Stimulated activated effector memory CD8-positive, alpha-beta T cell treated with anti-CD3 and anti-CD28 coated beads, Interleukin-12 subunit alpha, Interleukin-12 subunit beta, amount 100 ng/mL, for 72 hours (primary cell): ENCODE measurements around the gene MACROD2.

Source experiments
- ATAC-seq: fragments of 150-1000 bp; cut with Tn5 transposase; 2 replicates; pipeline ENCODE4 v1.10.0; 2021
- DNase-seq, 2 donors: peaks; one replicate each; pipeline ENCODE4 v3.0.0; 2021 to 2022; ENCODE audit warnings: low spot score in 2 of 2
- H3K27ac Mint-ChIP-seq: one replicate; pipeline ENCODE4 v1.8.0; 2022; ENCODE audit warnings: mild to moderate bottlenecking, mixed read lengths
- H3K36me3 Mint-ChIP-seq: one replicate; pipeline ENCODE4 v1.8.0; 2022; ENCODE audit warnings: mild to moderate bottlenecking, mixed read lengths
- H3K4me1 Mint-ChIP-seq: one replicate; pipeline ENCODE4 v1.8.0; 2022; ENCODE audit warnings: mixed read lengths
- H3K4me3 Mint-ChIP-seq: one replicate; pipeline ENCODE4 v1.8.0; 2022; ENCODE audit warnings: mild to moderate bottlenecking, mixed read lengths
- H3K9me3 Mint-ChIP-seq: one replicate; pipeline ENCODE4 v1.8.0; 2022; ENCODE audit warnings: mixed read lengths

MACROD2 gene

DNA sequence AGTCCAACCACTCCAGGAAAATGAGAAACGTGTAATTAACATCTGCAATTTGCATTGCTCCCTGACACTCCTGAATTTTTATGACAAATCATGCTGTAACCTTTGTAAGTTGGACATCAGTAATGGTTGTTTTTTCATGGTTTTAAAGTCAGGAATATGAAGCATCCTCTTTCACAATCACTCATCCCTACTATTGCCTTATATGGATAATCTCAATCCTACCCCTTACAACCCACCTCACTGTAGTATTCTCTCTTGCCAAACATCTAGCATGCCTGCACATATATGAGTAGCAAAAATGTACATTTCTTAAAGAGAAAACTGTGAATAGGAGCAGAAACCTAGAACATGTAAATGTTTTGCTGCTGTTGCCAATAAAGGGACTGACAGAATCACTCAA, 1848.5 kb downstream of the MACROD2 start:
- H3K9me3 Mint-ChIP-seq: peaks cover 13% of the 10 kb centered on the region
- no peak overlapping the region for H3K27ac Mint-ChIP-seq
- H3K4me1 Mint-ChIP-seq: no peaks in the 10 kb centered on the region

DNA sequence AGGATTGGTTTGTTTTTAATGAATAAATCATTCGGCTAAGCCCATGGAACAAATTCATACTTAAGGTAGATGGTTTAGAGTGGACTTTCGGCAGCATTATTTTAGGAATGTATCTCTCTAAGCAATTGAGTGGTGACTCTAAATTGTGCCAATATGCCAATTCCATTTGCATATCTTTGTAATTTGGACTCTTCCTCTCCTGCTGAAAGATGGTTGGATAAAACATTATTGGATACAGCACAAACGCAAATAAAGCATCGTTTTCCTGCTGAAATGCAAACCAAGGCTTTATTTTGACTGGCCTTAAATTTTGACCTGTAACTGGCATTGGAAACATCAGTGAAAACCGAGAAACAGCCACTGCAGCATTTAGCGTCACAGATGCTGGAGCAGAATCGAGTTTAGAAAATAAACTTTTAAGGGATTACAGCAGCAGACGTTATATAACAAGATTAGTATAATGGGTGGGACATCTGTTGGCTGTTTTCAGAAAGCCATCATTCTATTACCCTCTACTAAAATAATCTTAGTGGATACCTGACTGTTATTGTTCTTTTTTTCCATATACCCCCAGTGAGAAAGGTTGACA, 1852.0 kb downstream of the MACROD2 start:
- H3K36me3 Mint-ChIP-seq: no peaks in the 10 kb centered on the region
- ATAC-seq (no peak), DNase-seq (no peak)
- H3K4me3 Mint-ChIP-seq: no peak overlapping the region
- H3K27ac Mint-ChIP-seq: no peak overlapping the region
- H3K9me3 Mint-ChIP-seq: peaks cover 6% of the 10 kb centered on the region
- H3K4me1 Mint-ChIP-seq: no peaks in the 10 kb centered on the region

More for the DNA sequence above, 1848.5 kb downstream of the MACROD2 start:
- ATAC-seq (no peak), DNase-seq (no peak)
- Mint-ChIP-seq H3K4me3 (no peak overlapping the region), H3K36me3 (no peaks in the 10 kb centered on the region)

DNA sequence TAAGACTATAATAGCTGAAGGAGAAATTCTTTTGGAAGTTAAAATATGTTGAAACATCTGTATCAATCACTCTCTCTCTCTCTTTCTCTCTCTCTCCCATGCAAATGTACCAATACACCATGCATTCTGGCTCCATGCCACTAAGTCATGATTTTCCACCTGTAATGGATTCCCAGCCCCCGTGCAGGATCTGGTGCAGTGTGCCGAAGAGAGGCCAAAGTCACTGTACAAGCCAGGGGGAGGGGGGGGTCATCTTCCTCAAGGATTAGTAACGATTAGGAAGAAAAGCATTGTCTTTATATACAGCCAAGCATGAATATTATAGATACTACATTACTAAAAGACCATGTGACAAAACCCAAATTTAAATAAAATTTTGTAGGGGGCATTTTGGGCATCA, 1852.8 kb downstream of the MACROD2 start:
- Mint-ChIP-seq H3K4me3 (no peak overlapping the region), H3K36me3 (no peaks in the 10 kb centered on the region), H3K4me1 (no peaks in the 10 kb centered on the region), H3K9me3 (peaks cover 3% of the 10 kb centered on the region), H3K27ac (no peak overlapping the region)
- no peak for DNase-seq
- ATAC-seq: no peak

DNA sequence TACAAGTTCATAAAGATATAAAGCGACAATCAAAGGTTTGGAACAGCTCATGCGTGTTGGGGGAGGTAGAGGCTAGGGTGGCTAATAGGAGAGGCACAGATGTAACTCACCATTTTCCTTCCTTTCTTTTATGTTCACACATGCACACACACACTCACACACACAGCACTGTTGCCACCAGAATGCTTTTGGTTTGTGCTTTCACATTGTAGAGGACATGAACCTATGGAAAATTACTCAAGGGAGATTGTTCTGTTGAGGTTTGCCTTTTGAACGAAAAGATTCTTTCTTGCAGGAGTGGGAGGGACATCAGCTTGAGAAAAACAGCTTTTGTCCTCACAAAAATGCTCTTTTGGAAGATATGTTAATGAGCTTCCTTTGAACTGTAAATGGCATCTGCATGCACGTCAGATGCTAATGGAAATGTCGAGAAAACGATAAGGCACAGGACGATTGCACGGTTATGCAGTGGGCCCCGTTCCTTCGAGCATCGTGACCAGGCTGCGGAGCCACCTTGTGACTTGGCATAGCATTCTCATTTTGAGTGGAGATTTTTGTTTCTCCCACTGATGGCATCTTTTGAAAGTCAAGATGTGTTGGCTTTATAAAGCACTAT, 1853.8 kb downstream of the MACROD2 start:
- no peak for DNase-seq
- H3K4me1 Mint-ChIP-seq: no peaks in the 10 kb centered on the region
- no peak for ATAC-seq
- H3K36me3 Mint-ChIP-seq: no peaks in the 10 kb centered on the region
- no peak overlapping the region for H3K27ac Mint-ChIP-seq
- peaks cover 7% of the 10 kb centered on the region for H3K9me3 Mint-ChIP-seq
- no peak overlapping the region for H3K4me3 Mint-ChIP-seq

DNA sequence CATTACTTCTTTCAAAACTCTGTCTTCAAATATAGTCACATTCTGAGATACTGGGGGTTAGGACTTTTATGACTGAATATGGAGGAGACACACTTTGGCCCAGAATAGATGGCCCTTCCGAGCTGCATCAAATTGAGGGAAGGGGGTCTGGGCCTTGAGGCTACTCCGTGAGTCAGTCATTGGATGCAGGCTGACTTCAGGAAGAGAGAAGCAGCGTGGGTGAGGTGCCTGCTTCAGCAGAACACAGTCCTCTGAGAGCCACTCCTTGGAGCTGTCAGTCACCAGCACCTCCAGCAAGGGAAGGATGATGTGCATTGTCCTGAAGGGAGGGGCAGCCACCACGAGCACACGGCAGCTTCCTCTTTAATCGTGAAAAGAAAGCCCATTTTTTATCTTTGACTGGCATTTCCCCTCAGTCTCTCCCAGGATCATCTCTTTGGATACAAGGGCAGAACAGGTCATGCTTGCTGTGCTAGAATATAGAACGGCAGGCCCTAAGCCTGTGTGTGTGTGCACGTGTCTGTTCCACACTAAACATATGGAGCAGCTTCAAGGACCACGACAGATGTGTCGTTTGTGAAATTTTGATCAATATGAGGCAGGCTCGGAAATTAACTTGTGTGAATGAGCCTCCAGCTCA, 1856.4 kb downstream of the MACROD2 start:
- ATAC-seq (no peak), DNase-seq (no peak)
- Mint-ChIP-seq H3K9me3 (peaks cover 8% of the 10 kb centered on the region), H3K4me3 (no peak overlapping the region), H3K4me1 (no peaks in the 10 kb centered on the region), H3K36me3 (no peaks in the 10 kb centered on the region), H3K27ac (no peak overlapping the region)

DNA sequence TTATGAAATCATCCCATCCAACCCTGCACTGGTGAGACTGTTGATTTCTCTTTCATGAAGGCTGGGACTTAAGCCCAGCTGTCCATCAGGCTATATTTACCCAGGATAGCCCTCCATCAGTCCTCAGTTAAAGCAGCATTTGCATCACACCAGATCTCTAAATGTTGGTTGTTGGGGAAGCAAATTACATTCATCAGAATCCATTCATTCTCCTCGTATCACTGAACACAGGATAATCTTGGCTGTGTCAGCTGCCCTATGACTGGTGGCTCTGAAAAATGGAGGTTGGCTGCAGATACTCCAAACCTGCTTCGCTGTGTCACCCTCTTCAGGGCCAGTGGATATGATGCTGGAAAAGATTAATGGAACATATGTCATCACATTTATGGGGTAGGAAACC, 1859.6 kb downstream of the MACROD2 start:
- ATAC-seq: no peak
- H3K9me3 Mint-ChIP-seq: peaks cover 8% of the 10 kb centered on the region
- no peak overlapping the region for H3K4me3 Mint-ChIP-seq
- no peaks in the 10 kb centered on the region for H3K36me3 Mint-ChIP-seq
- no peaks in the 10 kb centered on the region for H3K4me1 Mint-ChIP-seq
- no peak for DNase-seq
- H3K27ac Mint-ChIP-seq: no peak overlapping the region

DNA sequence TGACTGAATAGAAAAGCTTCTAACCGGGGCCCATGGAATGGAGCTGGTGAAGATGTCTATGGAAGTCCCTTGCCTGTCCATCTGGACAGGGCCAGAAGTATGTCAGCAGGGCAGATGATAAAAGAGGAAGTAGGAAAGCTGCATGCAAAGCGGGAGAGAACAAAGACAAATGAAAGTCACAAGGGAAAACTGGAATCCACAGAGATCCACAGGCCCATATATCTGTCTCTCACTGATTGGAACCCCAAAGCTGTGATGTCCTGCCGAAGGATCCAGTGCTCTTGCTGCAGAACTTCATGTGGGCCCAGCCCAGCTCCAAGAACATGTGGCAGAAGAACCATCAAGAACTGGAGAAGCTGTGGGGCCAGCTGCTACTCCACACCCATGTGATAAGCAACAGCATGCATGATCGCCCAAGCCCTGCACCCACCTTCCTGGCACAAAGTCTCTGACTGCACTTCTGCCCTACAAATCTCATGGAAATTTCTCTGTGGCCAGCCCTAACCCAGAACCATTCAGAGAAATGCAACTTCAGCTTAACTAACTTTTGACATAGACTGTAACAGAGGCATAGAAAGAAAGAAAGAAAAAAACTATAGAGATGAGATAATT, 1862.0 kb downstream of the MACROD2 start:
- ATAC-seq (no peak), DNase-seq (no peak)
- Mint-ChIP-seq H3K9me3 (peaks cover 4% of the 10 kb centered on the region), H3K4me1 (no peaks in the 10 kb centered on the region), H3K4me3 (no peak overlapping the region), H3K36me3 (no peaks in the 10 kb centered on the region), H3K27ac (no peak overlapping the region)

DNA sequence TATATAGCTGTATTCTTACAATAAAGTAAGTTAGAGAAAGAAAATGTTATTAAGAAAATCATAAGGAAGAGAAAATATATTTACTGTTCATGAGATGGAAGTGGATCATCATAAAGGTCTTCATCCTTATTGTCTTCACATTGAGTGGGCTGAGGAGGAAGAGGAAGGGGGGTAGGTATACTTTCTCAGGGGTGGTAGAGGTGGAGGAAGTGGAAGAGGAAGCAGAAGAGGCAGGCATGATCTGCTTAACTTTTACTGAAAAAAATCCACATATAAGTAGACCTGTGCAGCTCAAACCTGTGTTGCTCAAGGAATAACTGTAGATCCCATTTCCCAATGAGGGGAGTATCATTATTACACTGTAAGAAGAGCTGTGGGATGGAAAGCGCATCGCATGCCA, 1863.7 kb downstream of the MACROD2 start:
- ATAC-seq (no peak), DNase-seq (no peak)
- H3K36me3 Mint-ChIP-seq: no peaks in the 10 kb centered on the region
- no peak overlapping the region for H3K4me3 Mint-ChIP-seq
- no peaks in the 10 kb centered on the region for H3K4me1 Mint-ChIP-seq
- H3K27ac Mint-ChIP-seq: no peak overlapping the region
- peaks cover 1% of the 10 kb centered on the region for H3K9me3 Mint-ChIP-seq

DNA sequence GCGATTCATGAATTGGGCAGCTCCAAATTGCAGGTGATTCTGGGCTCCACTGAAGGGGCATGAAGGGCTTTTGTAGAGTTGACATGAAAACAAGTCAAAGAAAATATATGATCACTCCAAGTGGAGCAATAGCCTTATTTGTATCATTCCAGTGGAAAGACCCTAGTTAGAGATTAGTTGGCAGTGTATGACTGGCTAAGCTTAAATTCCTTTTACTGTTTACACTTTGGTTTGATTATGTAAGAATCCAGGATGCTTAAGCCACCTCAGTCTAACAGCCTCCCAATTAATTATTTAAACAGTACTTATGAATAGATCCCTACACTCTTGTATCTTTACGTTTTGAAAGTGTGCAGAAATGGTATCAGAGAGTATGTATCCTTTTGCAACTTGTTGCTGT, 1865.5 kb downstream of the MACROD2 start:
- H3K9me3 Mint-ChIP-seq: no peaks in the 10 kb centered on the region
- ATAC-seq: no peak
- DNase-seq: no peak
- H3K4me1 Mint-ChIP-seq: no peaks in the 10 kb centered on the region
- no peak overlapping the region for H3K27ac Mint-ChIP-seq
- H3K4me3 Mint-ChIP-seq: no peak overlapping the region
- H3K36me3 Mint-ChIP-seq: no peaks in the 10 kb centered on the region

DNA sequence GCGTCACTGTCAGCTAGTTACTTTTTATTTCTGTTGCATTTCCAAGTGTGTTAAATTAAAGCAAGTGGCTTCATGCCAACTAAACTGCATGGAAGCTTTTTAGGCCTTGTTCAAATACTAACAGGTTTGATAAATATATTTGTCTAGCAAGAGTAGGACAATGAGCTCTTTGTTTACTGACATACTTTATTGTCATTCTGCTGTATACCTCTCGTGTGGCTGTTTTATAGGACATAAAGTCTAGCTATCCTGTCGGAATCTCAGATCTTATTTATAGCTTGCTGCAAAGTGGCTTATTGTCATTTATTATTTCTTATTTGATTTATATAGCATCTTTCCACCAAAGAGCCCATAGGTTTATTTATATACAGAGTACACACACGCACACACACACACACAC, 1866.9 kb downstream of the MACROD2 start:
- H3K27ac Mint-ChIP-seq: no peak overlapping the region
- no peaks in the 10 kb centered on the region for H3K4me1 Mint-ChIP-seq
- no peak overlapping the region for H3K4me3 Mint-ChIP-seq
- DNase-seq (no peak), ATAC-seq (no peak)
- H3K9me3 Mint-ChIP-seq: no peaks in the 10 kb centered on the region
- H3K36me3 Mint-ChIP-seq: no peaks in the 10 kb centered on the region

DNA sequence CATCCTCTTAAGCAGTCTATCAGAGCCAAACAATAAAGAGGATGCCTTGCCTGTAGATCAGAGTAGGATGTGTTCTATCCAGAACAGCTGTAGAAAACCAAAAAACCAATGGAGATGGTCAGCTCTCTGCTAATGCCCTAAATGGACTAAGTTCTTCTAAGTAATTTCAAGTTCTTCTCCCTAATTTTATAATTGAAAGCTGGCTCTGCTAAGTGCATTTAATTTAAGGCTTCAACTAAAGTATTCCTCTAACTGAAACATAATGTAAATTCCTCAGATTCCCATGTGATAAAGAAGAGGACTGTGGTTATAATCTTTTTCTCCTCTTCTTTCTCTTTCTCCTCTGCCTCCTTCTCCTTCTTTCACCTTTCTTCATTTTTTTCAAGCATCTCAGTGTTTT, 1868.4 kb downstream of the MACROD2 start:
- Mint-ChIP-seq H3K9me3 (peaks cover under 1% of the 10 kb centered on the region), H3K36me3 (no peaks in the 10 kb centered on the region), H3K4me3 (no peak overlapping the region), H3K27ac (no peak overlapping the region), H3K4me1 (no peaks in the 10 kb centered on the region)
- DNase-seq: no peak
- ATAC-seq: no peak

DNA sequence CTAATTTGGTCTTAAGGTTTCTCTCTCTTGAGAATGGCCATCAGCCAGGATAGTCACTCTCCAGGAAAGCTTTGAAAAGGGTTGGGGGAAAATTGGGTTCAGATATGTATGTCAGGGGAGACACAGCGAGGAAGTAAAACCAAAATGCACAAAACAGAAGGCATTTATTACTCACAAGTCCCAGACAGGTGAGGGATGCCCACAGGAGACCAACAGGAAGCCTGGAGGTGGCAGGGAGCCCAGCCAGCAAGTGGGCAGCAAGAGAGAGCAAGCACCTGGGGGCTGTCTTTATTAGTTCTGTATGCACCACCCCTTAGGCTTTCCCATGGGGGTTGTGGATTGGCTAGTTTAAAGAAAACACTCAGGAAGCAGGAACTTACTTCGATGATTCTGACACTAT, 1870.2 kb downstream of the MACROD2 start:
- no peak overlapping the region for H3K4me3 Mint-ChIP-seq
- DNase-seq (no peak), ATAC-seq (no peak)
- no peaks in the 10 kb centered on the region for H3K4me1 Mint-ChIP-seq
- peaks cover 3% of the 10 kb centered on the region for H3K9me3 Mint-ChIP-seq
- H3K36me3 Mint-ChIP-seq: no peaks in the 10 kb centered on the region
- H3K27ac Mint-ChIP-seq: no peak overlapping the region

DNA sequence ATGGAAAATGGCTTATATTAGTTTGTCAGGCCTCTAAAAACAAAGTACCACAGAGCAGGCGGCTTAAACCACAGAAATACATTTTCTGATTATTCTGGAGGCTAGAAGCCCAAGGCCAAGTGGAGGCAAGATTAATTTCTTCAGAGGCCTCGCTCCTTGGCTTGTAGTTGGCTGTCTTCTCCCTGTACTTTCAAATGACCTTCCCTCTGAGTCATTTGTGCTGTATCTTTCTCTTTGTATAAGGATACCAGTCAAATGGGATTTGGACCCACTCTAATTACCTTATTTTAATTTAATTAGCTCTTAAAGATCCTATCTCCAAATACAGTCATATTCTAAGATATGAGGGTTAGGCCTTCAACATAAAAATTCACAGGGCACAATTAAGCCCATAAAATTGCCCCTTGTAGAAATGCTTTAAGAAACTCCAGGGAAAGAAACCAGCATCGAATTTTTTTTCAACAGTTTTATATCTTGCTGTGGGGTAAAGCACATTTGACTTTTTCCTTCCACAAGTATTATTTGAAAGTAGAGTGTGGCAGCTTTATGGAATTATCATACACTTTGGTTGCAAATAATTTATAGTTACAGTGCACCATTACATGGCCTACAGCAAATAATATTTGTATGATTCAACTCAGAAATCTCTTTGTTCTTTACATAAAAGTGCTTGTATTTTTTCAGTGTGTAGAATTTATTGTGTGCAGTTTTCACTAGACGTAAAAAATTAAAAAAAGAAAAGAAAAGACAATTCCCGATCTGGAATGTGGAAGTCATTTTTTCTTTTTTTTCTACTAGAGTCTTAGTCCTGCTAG, 1871.8 kb downstream of the MACROD2 start:
- Mint-ChIP-seq H3K27ac (no peak overlapping the region), H3K9me3 (peaks cover 6% of the 10 kb centered on the region), H3K4me1 (no peaks in the 10 kb centered on the region), H3K36me3 (no peaks in the 10 kb centered on the region), H3K4me3 (no peak overlapping the region)
- ATAC-seq: no peak
- DNase-seq: no peak

DNA sequence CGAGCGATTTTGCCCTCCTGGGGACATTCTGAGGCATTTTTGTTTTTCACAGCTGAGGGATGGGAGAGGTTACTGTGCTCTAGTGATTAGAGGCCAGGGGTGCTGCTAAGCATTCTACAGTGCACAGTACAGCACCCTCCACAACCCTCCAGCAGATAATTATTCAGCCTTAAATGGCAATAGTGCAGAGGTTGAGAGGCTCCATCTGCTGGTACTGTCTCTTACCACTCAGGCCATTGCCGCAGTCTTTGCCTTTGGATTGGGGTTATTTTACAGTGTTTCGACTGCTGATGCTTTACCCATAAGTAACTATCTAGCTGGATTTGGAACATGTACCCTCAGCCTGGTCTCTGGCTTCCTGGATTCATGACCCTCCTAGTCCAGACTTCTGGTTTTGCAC, 1872.6 kb downstream of the MACROD2 start:
- Mint-ChIP-seq H3K36me3 (no peaks in the 10 kb centered on the region), H3K4me1 (no peaks in the 10 kb centered on the region), H3K9me3 (peaks cover 6% of the 10 kb centered on the region), H3K27ac (no peak overlapping the region), H3K4me3 (no peak overlapping the region)
- ATAC-seq: no peak
- DNase-seq: no peak

DNA sequence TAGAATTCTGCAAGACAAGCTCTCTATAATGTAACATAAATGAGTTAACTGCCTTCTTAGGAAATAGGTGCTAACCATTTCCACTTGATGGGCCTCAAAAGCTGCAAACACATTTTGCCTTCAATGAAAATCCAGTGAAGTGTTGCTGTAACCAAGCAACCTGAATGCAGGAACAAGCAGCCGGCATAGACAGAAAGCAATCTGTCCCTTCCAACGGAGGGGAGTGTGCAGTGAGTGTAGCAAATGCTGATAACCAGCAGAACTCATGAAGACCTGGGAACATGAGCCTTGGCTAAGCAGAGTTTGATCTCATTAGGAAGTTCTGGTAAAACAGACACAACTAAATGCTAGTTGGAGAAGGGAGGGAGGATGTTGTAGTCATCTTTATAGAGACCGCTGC, 1880.1 kb downstream of the MACROD2 start:
- Mint-ChIP-seq H3K4me3 (no peak overlapping the region), H3K4me1 (no peaks in the 10 kb centered on the region), H3K27ac (no peak overlapping the region), H3K36me3 (no peaks in the 10 kb centered on the region), H3K9me3 (peaks cover 17% of the 10 kb centered on the region)
- ATAC-seq (no peak), DNase-seq (no peak)
